Right renal pelvis (tissue), 4 donors: ENCODE measurements around the gene PDGFRA. TPM values are rescaled to one million over a fixed set of nuclear protein-coding genes. Genes with fewer than 3 reads are reported as not detected.
"Not testable (repeated sequence)": the region's sequence is repeated elsewhere in the genome, so short reads cannot be mapped to it uniquely, and the experiment has no call there.

Source experiments
- DNase-seq, 4 donors: peaks; one replicate each; pipeline ENCODE4 v3.0.0-alpha.2; 2013; ENCODE audit warnings: low read depth in 4 of 4, low spot score in 3 of 4, missing footprints in 1 of 4
- polyA plus RNA-seq, 4 donors: library from polyadenylated mRNA; unstranded; fragments of 120-200 nt; gene quantifications; one replicate each; pipeline ENCODE4 v1.2.1, GENCODE V29; 2013; ENCODE audit not compliant: insufficient read length in 4 of 4

PDGFRA gene
- polyA plus RNA-seq, 4 donors: 133 to 209 (median 191) TPM

DNA sequence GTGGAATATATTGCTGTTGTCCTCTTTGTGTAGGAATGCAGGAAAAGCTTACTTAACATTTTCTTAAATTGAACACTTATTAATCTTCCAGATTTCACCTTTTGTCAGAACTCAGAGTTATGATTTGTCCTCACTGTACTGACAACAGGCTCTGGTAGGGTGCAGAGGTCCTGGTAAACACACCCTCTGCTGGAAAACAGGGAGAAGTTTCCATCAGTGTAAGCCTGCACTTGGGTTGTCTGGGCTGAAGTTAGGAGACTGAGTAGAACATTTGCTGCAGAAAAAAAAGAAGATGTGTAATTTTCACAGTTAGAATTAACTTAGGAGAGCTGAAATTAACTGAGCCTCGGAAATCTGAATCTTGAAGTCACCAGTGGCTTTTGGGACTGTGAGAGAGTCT, 23.2 kb downstream of the PDGFRA start:
- DNase-seq: not testable (repeated sequence)

- no peak for DNase-seq
Observed at GRCh38 chr4:54254116-54254914, 25.2 kb downstream of the PDGFRA start.

DNA sequence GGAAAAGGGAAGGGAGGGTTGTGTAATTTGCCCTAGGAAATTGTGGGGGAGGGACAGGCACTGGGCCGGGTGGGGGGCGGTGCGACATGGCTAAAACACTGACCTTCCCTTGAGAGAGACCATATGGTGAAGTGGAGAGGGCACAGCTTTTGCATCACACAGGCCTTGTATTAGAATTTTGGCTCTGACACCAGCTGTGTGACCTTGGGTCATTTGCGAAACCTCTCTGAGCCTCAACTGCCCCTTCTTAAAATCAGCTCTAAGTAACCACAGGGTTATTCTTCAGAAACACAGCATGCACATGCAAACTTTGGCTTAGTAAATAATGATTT, 25.8 kb downstream of the PDGFRA start:
- DNase-seq: no peak

DNA sequence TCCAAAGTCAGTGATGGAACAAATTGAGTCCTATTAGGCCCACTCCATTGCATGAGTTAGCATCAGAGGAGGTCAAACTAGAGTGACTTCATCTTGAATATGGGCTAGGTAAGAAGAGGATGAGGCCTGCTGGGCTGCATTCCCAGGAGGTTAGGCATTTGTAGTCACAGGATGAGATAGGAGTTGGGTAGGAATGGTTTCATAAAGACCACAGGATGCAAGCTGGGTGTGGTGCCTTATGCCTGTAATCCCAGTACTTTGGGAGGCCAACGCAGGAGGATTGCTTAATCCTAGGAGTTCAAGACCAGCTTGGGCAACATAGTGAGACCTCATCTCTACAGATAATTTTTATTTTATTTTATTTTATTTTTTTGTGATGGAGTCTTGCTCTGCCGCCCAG, 26.8 kb downstream of the PDGFRA start:
- DNase-seq: no peak

DNA sequence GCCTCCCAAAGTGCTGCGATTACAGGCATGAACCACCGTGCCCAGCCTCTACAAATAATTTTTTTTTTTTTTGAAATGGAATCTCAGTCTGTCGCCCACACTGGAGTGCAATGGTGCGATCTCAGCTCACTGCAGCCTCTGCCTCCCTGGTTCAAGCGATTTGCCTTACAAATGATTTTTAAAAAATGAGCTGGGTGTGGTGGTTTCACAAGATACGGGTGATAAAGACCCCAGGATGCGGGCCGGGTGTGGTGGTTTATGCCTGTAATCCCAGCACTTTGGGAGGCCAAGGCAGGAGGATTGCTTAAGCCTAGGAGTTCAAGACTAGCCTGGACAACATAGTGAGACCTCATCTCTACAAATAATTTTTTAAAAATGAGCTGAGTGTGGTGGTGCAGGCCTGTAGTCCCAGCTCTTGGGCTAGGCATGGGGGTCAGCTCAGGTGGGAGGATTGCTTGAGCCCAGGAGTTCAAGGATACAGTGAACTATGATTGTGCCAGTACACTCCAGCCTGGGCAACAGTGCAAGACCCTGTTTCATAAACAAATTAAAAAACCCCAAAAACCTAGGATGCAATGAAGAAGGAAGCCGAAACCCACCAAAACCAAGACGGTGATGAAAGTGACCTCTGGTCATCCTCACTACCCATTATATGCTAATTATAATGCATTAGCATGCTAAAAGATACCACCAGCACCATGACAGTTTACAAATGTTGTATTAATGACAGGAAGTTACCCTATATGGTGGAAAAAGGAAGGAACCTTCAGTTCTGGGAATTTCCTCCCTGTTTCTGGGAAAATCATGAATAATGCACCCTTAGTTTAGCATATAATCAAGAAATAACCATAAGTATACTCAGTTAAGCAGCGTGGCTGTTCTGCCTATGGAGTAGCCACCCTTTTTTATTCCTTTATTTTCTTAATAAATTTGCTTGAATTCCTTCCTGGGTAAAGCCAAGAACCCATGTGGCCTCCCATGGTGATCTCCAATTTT, 27.7 kb downstream of the PDGFRA start:
- DNase-seq: no peak

- no peak for DNase-seq
Observed at GRCh38 chr4:54265366-54265765, 36.3 kb downstream of the PDGFRA start.

DNA sequence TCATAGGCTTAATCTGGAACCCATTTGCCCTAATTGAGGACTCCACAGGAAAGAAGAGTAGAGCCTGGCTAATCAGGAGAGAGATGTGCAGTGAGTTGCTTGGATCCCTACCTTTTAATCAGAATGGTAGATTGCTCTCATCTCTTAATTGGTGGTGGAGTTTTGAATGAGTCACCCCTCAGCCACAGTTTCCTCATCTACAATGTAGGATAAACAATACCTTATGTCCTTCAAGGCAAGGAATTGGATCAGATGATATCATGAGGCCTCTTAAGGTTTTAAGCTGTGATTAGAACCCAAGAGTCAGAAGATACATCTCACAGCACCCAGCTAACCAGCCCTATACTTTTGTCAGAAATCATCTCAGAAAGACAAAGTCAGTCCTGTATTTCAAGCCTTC, 39.1 kb downstream of the PDGFRA start:
- DNase-seq: no peak

- DNase-seq: no peak
Observed at GRCh38 chr4:54271464-54271863, 42.4 kb downstream of the PDGFRA start.

DNA sequence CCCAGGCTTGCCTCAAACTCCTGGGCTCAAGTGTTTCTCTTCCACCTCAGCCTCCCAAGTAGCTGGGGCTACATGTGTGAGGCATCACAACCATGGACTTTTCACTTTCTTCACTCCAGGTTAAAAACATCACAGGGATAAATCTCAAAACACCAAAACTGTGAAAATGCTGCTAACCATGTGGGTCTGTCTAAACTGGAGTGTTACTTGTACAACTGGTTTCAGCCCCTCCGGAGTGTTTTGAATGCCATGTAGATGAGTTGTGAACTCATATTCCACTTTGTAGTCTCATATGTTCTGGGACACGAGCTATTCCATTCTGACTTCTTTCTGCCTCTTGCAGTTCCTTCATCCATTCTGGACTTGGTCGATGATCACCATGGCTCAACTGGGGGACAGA, 43.0 kb downstream of the PDGFRA start:
- no peak for DNase-seq

DNA sequence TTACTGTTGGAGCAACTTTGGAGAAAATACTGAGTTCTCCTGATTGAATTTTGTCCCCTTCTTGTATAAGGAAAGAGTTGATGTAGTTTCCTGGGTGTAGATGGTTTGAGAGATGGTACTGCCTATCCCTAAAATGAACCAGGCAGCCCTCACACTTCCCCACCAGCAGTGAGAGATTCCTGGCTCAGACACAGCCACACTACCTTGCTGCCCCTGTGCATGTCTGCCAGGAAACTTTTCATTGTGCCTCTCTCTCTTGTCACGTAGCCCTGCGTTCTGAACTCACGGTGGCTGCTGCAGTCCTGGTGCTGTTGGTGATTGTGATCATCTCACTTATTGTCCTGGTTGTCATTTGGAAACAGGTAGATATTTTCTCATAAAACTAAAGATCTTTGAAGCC, 45.2 kb downstream of the PDGFRA start:
- no peak for DNase-seq

- DNase-seq: no peak
Observed at GRCh38 chr4:54274795-54275665, 45.9 kb downstream of the PDGFRA start.

DNA sequence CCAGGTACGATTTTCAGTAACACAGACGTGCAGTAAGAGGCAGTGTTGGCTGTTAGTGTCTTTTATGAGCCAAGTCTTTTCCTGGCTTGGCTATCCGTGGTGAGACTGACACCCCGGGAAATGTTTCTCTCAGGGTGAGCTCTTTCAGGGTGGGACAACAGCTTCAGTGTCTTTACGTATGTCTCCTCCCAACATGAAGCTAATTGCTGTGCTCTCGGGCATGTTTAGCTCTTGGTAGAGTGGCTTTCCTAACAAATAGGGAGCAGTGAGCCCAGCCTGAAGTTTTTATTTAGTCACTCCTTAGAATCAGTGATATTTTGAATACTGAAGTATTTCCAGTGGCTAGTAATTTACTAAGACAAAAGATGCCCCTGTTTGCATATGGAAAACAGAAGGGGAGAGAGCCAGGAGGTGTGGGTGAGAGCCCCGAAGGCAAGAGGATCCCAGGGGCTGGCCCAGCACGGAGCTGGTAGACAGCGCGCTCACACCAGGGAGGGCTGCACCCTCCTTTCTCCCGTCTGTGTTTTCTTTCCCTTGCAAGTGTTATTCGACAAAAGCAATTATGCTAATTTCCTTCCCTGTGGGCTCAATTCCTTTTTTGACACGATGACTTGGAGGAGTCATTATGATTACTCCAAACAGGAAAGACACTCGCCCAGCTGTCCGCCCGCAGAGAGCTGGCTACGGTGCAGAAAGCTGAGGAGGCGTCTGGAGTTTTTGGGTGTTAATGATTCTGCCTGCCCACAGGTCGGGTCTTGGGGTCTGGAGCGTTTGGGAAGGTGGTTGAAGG, 47.7 kb downstream of the PDGFRA start:
- no peak for DNase-seq

- no peak for DNase-seq
Observed at GRCh38 chr4:54277691-54278090, 48.6 kb downstream of the PDGFRA start.

DNA sequence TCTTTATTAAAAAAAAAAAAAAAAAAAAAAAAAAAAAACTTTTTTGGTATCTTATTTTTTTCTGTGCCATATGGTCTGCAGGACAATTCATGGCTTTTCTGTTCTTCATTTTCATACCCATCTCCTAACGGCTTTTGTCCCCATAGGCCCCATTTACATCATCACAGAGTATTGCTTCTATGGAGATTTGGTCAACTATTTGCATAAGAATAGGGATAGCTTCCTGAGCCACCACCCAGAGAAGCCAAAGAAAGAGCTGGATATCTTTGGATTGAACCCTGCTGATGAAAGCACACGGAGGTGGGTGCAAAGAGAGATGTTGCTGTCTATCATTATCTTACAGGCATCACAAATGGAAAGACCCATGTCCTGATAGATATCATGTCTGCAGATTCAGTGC, 49.1 kb downstream of the PDGFRA start:
- no peak for DNase-seq

GRCh38 chr4:54281054-54281766, 52.1 kb downstream of the PDGFRA start:
- no peak for DNase-seq

DNA sequence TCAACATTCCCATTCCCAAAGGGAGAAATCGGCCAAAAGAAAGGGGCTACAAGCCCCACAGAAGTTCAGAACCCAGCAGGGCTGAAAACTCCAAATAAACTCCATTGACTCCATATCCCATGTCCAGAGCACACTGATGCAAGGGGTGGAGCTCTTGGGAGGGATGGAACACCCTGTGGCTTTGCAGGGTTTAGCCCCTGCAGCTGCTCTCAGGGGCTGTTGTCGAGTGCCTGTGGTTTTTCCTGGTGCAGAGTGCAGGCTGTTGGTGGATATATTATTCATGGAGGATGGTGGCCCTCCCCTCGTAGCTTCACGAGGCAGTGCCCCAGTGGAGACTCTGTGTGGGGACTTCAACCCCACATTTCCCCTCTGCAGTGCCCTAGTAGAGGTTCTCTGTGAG, 53.7 kb downstream of the PDGFRA start:
- no peak for DNase-seq

- DNase-seq: no peak
Observed at GRCh38 chr4:54289316-54289715, 60.2 kb downstream of the PDGFRA start.

GRCh38 chr4:54290980-54291379, 61.9 kb downstream of the PDGFRA start:
- no peak for DNase-seq

- DNase-seq: peak in 1 of 4 donors; percentile 20
Observed at GRCh38 chr4:54296548-54297203, 67.6 kb downstream of the PDGFRA start.
